NOMO-1 treated with dmso at 0.1 percent for 144 hours (cell line): Measurements from ENCODE around the gene SPPL2B.
A peak's percentile ranks its signal among the peaks of the same experiment; 100 is the strongest.

Experiments
- DNase-seq: peaks from one replicate; lab custom pipeline; 2025; ENCODE audit not compliant: unreplicated experiment; lab: John Stamatoyannopoulos, UW

SPPL2B gene

GRCh38 chr19:2320939-2321338 is 7.5 kb upstream of the SPPL2B start:
- no peak for DNase-seq

DNA sequence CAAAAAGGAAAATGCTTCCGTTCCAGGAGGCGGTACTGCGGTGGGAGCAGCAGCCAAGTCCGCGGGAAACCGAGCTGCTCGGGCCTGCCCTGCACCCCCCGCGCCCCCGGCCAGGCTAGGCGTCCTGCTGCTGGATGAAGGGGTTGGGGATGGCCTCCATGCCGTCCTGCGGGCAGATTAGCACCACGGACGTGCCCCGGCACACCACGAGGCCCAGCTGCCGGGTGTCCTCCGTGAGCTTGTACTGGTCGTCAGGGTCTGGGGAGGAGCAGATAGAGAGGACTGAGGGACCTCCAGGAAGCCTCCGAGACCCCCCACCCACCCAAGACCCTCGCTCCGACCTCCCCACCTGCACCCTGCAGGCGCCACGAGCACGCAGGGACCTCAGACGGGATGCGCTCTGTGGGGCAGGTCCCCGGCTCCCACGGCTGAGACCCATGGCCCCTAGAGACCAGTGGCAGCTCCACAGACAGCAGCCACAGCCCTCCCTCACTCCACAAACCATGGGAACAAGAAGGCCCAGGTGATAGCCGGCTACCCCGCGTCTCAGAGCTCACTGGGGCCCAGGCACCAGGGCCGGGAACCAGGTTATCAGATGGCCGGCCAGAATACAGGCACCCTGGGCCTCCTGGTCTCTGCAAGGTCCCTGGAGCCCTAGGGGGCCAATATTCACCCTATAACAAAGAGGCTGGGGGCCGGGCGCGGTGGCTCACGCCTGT is 6.8 kb upstream of the SPPL2B start:
- no peak for DNase-seq

DNA sequence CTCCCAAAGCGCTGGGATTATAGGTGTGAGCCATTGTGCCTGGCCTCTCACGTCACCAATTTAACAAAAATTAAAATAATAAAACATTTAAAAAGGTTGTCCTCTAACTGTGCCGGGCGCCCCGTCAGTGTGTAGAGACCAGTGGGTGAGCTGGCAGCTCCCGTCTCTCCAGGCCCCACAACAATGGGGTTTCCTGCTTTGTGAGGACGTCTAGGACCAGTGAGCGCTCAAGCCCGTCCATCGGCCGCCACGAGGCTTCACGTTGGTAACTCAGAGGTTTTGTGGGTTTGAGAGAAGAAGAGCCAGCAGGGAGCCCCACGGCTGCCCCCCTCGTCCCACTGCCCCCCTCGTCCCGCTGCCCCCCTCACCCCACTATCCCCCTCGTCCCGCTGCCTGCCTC is 4.8 kb upstream of the SPPL2B start:
- no peak for DNase-seq

- no peak for DNase-seq
Observed at GRCh38 chr19:2324220-2324948, 4.1 kb upstream of the SPPL2B start.

DNA sequence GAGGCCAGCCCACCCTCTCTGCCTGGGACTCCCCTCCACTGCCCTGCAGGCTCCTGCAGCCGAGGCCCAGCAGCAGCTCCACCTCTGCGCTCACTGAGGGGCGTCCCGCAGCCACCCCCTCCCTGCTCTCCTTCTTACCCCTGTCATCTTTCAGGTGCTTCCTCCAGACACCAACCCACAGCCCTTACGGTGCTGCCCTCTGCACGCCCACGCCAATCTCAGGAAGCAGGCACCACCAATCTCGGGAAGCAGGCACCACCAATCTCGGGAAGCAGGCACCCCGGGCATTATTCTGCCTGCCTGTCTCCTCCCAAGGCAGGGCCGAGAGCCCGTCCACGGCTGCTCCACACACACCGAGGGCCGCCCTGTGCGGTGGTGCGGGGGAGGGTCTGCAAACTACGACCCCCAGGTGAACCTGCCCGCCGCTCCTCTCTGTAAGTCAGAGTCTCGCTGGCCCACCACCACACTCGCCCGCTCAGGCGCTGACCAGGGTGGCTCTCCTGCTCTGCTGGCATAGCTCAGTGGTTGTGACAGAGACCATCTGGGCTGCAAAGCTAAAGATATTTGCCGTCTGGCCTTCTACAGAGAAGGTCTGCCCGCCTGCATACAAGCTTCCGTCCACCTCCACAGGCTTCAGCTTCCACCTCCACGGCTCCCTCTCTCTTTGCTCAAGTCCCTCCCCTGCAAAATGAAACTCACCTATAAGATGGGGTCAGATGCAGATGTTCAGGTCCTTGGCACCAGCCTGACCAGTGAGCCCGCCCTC is 3.0 kb upstream of the SPPL2B start:
- no peak for DNase-seq

DNA sequence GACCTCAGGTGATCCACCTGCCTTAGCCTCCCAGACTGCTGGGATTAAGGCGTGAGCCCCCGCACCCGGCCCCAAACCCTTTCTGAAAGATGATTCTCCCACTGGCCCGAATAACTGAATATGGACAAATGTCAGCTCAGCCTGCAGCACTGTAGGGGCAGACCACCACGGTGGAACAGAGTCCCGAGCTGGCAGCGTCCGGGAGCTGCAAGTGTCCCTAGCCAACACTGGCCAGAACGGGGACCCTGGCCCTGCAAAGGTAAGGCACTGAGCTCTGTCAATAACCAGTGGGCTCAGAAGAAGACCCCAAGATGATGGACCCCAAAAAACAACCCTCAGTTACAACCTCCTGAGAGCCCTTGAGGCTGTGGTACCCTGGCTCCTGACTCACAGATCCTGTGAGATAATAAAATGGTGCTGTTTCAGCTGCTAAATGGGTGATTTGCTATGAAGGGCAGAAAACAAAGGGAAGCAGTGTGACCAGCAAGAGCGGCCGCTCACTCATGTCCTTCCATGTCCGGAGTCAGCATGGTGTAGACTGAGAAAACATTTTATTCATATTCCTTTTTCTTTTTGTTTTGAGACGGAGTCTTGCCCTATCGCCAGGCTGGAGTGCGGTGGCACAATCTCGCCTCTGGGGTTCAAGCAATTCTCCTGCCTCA is 1.7 kb upstream of the SPPL2B start:
- no peak for DNase-seq

DNA sequence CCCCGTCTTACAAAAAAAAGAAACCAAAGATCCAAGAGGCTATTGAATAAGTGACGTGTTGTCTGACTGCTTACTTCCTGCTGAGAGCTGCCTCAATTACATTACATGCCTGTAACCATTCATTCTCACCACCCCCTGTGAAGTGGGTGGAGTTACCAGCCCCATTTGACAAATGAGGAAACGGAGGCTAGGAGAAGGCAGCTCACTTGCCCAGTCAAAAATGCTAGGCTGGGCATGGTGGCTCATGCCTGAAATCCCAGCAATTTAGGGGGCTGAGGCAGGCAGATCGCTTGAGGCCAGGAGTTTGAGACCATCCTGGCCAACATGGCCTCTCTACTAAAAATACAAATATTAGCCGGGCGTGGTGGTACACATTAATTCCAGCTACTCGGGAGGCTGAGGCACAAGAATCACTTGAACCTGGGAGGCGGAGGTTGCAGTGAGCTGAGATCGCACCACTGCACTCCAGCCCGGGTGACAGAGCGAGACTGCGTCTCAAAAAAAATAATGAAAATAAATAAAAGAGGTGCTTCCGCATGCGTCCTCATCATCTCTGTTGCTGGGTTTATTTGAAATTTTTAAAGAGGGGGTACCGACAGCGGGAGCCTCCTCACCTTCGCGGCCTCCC is 597 bp upstream of the SPPL2B start:
- DNase-seq, result peak; percentile 85

- DNase-seq, result no peak
Observed at GRCh38 chr19:2329149-2329478, 630 bp downstream of the SPPL2B start.

- no peak for DNase-seq
Observed at GRCh38 chr19:2329501-2329916, 1.0 kb downstream of the SPPL2B start.

DNA sequence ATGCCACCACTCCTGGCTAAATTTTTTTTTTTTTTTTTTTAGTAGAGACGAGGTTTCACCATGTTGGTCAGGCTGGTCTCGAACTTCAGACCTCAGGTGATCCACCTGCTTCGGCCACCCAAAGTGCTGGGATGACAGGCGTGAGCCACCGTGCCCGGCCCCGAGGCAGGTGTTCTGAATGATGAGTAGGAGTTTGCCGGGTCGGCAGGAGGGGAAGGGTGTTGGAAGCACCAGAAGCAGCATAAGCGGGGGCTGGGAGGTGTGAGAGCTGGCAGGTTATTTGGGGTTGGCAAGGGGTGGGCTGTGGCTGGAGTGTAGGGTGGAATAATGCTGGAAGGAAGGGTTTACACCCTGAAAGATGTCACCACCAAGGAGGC is 1.8 kb downstream of the SPPL2B start:
- no peak for DNase-seq

- DNase-seq, result no peak
Observed at GRCh38 chr19:2330632-2331284, 2.3 kb downstream of the SPPL2B start.

DNA sequence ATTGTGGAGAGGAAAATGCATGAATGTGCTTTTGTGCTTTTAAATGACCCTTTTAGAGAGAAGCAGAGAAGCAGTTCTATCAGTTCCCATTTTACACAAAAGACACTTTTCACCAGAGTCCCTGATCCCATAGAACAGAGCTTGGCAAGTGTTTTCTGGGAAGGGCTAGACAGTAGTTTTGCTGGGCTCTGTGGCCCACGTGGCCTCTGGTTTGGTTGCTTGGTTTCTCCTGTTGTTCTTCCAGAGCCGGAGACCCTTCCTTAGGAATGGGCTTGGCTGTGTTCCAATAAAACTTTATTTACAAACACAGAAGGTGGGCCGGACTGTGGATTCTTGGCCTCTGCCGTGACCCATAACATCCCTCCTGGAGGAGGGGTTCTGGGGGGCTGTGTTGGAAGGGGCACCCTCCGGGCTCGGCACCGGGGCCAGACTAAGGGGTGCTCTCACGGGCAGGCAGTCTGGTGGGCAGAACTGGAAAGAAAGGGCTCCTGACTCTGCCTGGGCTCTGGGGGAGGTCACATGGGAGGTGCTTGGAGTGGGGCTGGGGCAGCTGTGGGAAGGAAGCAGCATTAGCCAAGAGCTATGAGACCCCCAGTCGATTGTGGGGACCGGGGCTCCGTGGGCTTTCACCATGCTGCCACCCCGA is 3.2 kb downstream of the SPPL2B start:
- DNase-seq, result no peak

DNA sequence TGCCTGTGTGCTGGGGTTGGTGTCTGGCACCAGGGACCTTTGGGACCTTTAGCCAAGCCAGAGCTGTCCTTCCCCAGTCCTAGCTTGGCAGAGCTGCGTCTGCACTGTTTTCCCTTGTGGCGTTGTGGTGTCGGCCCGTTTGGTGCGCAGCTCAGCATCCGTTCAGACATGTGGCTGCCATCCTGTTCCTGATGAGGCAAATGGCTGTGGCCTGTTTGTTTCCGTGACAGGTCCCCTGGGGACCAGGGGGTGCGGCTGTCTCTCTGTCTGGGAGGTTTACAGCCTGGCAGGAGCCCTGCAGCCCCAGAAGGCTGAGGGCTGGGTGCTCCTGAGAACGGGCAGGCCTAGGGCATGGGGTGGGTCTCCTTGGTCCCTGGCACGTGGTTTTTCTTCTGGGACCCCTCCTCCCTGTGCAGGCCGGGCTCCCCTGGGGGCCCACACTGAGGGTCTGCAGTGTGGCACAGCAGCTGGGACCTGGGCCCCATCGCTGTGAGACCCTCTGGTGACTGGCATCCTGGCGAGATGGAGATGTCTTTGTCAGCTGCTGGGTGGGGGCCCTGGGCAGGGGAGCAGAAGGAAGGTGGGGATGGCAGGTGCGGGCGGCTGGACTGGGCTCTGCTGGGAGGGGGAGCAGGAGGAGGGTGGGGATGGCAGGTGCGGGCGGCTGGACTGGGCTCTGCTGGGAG is 4.0 kb downstream of the SPPL2B start:
- no peak for DNase-seq

GRCh38 chr19:2333027-2333806 is 4.7 kb downstream of the SPPL2B start:
- DNase-seq, result no peak

DNA sequence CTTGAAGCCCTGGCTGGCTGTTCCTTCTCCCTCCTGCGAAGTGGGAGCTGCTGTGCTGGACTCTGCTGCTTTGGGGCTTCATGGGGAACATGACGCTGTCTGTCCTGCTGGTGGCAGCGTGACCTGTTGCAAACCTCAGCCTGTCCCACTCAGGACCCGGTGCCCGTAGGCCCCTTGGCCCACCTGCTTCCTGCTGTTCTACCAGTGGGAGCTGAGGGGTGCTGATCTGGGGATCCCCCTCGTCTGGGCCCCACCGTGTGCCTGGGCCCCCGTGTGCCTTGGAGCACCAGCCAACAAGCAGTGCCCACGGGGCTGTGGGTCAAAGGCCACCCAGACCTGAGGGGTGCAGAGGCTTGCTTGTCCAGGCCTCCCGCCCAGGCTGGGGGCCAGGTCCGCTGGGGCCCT is 5.3 kb downstream of the SPPL2B start:
- DNase-seq, result no peak

DNA sequence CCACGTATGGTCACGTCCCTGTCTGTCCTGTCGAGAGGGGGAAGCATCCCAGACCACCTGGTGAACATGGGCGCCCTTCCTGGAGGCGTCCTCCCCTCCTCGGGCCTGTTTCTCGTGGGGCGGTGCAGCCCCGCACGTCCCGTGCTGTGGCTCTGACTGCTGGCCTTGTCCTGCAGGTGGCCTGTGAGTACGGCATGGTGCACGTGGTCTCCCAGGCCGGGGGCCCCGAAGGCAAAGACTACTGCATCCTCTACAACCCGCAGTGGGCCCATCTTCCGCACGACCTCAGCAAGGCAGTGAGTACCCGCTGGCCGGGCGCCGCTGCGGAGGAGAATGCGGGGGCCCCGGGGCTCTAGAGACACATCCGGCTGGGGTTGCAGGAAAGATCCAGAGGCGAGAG is 5.9 kb downstream of the SPPL2B start:
- no peak for DNase-seq

DNA sequence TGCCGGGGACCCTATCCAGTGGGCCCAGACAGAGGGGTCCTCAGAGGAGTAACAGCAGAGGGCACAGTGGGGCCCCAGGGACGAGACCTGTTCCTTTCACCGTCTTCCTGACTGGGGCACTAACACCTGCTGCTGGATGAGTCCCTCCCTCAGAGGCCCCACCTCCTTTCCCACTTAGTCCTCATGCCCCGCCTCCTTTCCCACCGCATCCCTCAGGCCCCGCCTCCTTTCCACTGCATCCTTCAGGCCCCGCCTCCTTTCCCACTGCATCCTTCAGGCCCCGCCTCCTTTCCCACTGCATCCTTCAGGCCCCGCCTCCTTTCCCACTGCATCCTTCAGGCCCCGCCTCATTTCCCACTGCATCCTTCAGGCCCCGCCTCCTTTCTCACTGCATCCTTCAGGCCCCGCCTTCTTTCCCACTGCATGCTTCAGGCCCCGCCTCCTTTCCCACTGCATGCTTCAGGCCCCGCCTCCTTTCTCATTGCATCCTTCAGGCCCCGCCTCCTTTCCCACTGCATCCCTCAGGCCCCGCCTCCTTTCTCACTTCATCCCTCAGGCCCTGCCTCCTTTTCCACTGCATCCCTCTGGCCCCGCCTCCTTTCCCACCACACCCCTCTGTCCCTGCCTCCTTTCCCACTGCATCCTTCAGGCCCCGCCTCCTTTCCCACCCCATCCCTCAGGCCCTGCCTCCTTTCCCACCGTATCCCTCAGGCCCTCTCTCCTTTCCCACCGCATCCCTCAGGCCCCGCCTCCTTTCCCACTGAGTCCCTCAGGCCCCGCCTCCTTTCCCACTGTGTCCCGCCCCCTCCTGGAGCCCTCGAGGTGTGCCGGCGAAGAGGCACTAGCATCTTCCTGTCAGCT is 6.7 kb downstream of the SPPL2B start:
- DNase-seq, result no peak

GRCh38 chr19:2335848-2336247 is 7.4 kb downstream of the SPPL2B start:
- no peak for DNase-seq
